Mucosa of gallbladder (tissue), 1 donor: ENCODE data around the gene VPS50. TPM values are rescaled to one million over a fixed set of nuclear protein-coding genes. Genes with fewer than 3 reads are reported as not detected.

ENCODE experiments used
- DNase-seq: peaks from one replicate; pipeline ENCODE4 v3.0.0-alpha.2; 2020; ENCODE audit warnings: low spot score
- total RNA-seq: library from RNA; stranded (reverse); gene quantifications from one replicate; pipeline ENCODE4 v1.2.1, GENCODE V29; 2021
- donor health status: DM: no; HTN: no; CAD: no.

The VPS50 gene
- total RNA-seq, 1 donor from 2014 or later, result 21.0 TPM

DNA sequence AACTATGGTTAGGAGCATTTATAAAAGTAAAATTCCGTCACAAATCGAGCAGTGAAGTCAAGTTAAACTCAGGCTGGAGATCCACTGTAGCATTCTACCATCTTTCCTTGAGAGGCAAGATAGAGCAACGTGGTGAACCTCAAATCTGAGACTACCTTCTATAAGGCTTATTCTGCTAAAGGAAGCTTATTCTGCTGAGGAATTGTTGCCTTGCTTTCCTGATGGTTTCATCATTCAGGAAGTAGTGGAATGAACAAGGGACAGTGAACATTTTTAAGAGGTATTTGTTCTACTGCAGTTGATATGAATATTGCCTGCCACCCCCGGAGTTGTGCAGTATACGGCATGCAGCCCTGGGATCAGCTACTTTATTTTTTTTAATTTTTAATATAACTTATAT is 170.8 kb downstream of the VPS50 start:
- no peak for DNase-seq

DNA sequence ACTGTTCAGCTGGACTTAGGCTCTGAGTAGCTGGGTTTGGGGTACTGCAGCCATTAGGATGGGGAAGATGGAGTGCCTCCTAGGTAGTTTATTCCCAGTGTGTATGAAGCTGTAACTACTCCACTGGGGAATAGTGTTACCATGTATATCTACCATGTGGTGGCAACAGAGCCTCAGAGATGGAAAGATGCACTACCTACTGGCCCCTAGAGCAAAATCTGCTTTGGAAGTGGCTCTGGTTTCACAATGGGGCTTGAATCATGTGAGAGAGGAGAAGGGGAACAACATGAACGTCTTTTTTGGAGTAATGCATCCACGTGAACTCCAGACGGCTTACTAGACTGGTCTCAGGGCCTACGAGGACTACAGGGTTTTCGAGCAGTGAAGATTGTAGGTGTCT is 175.1 kb downstream of the VPS50 start:
- no peak for DNase-seq

DNA sequence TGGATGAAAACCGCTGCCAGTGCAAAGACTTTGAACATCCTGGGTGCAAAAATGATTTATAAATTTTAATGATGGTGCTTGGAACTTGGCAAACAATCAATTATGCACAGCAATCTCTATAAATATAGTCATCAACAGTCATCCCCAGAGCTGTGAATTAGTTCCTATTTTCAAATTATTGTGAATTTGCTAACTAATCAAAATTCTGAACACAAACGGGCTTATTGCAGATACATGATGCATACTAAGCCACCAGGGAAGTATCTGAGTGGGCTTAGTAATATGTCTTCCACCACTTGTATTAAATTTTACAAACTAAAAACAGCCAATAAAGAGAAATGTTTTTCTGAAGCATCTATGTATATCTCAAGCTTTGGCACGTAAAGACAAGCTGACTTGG is 177.2 kb downstream of the VPS50 start:
- DNase-seq, result no peak

Other genes starting within 250 kb of the VPS50 start
- gene SAMD9, start 114.4 kb upstream of the VPS50 start, total RNA-seq, result 12.8 TPM
- gene SAMD9L, start 84.0 kb upstream of the VPS50 start, total RNA-seq, result 6.4 TPM
- 1.2 TPM for gene HEPACAM2, start 5.9 kb upstream of the VPS50 start, total RNA-seq